ENCODE measurements around the gene PRSS50. TPM values are rescaled to one million over a fixed set of nuclear protein-coding genes. Genes with fewer than 3 reads are reported as not detected.

The PRSS50 gene
- total RNA-seq = under 0.01 TPM in 1 of 2 replicates, not detected in the other

GRCh38 chr3:46717447-46718231 lies at the start of gene PRSS50:
Gene PRSS50 (minus strand): TSS chr3:46717869. CDS start chr3:46717824, 45 bp downstream.

GRCh38 chr3:46701181-46701939 lies 16.3 kb downstream of the PRSS50 start, which contains the start of gene TMIE:
Gene TMIE (plus strand): TSS chr3:46701392. CDS start chr3:46701488, 96 bp downstream.

GRCh38 chr3:46693038-46693891 lies 24.4 kb downstream of the PRSS50 start, which contains the start of gene ALS2CL:
Gene ALS2CL (minus strand): TSS chr3:46693679. CDS start chr3:46689440, 4,239 bp downstream.

Other genes with a start within 250 kb of the PRSS50 start
- not detected in 2 replicates for gene RTP3, start 219.9 kb downstream of the PRSS50 start, total RNA-seq
- under 0.01 and 0.36 TPM in 2 replicates for gene LRRC2, start 151.6 kb downstream of the PRSS50 start, total RNA-seq
- not detected in 2 replicates for gene FAM240A, start 105.3 kb downstream of the PRSS50 start, total RNA-seq
- 70.4 and 81.4 TPM in 2 replicates for gene ALS2CL, start 24.2 kb downstream of the PRSS50 start, total RNA-seq
- 1.9 and 2.4 TPM in 2 replicates for gene TMIE, start 16.5 kb downstream of the PRSS50 start, total RNA-seq
- not detected in 2 replicates for gene MYL3, start 145.6 kb upstream of the PRSS50 start, total RNA-seq
- gene PTH1R, start 159.9 kb upstream of the PRSS50 start, total RNA-seq = not detected in 2 replicates